LNCaP clone FGC (cell line): ENCODE measurements around the gene WNK3.

ENCODE experiments used
- DNase-seq: peaks from one replicate; pipeline ENCODE4 v3.0.0-alpha.2; 2011; ENCODE audit warnings: low read depth
- H3K4me3 ChIP-seq: 2 replicates; pipeline ENCODE4 v1.5.1; 2011; ENCODE audit warnings: mild to moderate bottlenecking, low read depth, low read length, control low read depth
- CTCF ChIP-seq: IDR thresholded peaks from 2 replicates; pipeline ENCODE4 v1.5.1; 2012; ENCODE audit warnings: mild to moderate bottlenecking; ENCODE audit not compliant: control insufficient read depth, insufficient read depth; ENCODE audit errors: extremely low read depth

Gene WNK3

GRCh38 chrX:54173791-54174190, 184.1 kb downstream of the WNK3 start:
- no peak for TF ChIP-seq CTCF
- no peak overlapping the region for H3K4me3 ChIP-seq
- no peak for DNase-seq

GRCh38 chrX:54172455-54172854, 185.4 kb downstream of the WNK3 start:
- H3K4me3 ChIP-seq: no peak overlapping the region
- no peak for DNase-seq
- no peak for TF ChIP-seq CTCF

GRCh38 chrX:54171527-54172250, 186.2 kb downstream of the WNK3 start:
- no peak overlapping the region for H3K4me3 ChIP-seq
- DNase-seq: no peak
- TF ChIP-seq CTCF: no peak

- TF ChIP-seq CTCF: no peak
- H3K4me3 ChIP-seq: no peak overlapping the region
- no peak for DNase-seq
Observed at GRCh38 chrX:54171091-54171490, 186.8 kb downstream of the WNK3 start.

GRCh38 chrX:54166915-54167314, 190.9 kb downstream of the WNK3 start:
- no peak for DNase-seq
- no peak overlapping the region for H3K4me3 ChIP-seq
- no peak for TF ChIP-seq CTCF

- no peak for DNase-seq
- TF ChIP-seq CTCF: no peak
- H3K4me3 ChIP-seq: no peak overlapping the region
Observed at GRCh38 chrX:54157561-54157960, 200.3 kb downstream of the WNK3 start.
